ENCODE data around the gene LZTS2.

GRCh38 chr10:101003639-101004206 lies 4.1 kb downstream of the LZTS2 start:
- TF ChIP-seq, protein P1, sequence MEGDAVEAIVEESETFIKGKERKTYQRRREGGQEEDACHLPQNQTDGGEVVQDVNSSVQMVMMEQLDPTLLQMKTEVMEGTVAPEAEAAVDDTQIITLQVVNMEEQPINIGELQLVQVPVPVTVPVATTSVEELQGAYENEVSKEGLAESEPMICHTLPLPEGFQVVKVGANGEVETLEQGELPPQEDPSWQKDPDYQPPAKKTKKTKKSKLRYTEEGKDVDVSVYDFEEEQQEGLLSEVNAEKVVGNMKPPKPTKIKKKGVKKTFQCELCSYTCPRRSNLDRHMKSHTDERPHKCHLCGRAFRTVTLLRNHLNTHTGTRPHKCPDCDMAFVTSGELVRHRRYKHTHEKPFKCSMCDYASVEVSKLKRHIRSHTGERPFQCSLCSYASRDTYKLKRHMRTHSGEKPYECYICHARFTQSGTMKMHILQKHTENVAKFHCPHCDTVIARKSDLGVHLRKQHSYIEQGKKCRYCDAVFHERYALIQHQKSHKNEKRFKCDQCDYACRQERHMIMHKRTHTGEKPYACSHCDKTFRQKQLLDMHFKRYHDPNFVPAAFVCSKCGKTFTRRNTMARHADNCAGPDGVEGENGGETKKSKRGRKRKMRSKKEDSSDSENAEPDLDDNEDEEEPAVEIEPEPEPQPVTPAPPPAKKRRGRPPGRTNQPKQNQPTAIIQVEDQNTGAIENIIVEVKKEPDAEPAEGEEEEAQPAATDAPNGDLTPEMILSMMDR (IDR thresholded peaks at IDR 0.05): no peak
- no peak for TF ChIP-seq POLR2A (IDR thresholded peaks at IDR 0.05)
